Hematopoietic multipotent progenitor cell treated with erythropoietin and hydrocortisone succinate and interleukin-3 and kit ligand, for 15 days (in vitro differentiated cells): Measurements from ENCODE around the gene SYNGR3.
"Not testable (repeated sequence)": the region's sequence is repeated elsewhere in the genome, so short reads cannot be mapped to it uniquely, and the experiment has no call there.

Source experiments
- DNase-seq: peaks from one replicate; pipeline ENCODE4 v3.0.0-alpha.2; 2015; ENCODE audit warnings: low spot score

Gene SYNGR3

GRCh38 chr16:1989209-1990100 is at the start of gene SYNGR3:
Gene SYNGR3 (plus strand): TSS chr16:1989970. CDS start chr16:1990103, 133 bp downstream.
- DNase-seq: no peak

GRCh38 chr16:1940273-1941161 is 49.3 kb upstream of the SYNGR3 start:
- no peak for DNase-seq

GRCh38 chr16:1941162-1942046 is 48.4 kb upstream of the SYNGR3 start:
- no peak for DNase-seq

GRCh38 chr16:1942047-1942809 is 47.5 kb upstream of the SYNGR3 start:
- DNase-seq: no peak

- peak; percentile 97 for DNase-seq
Measured at GRCh38 chr16:1942810-1943726, 46.7 kb upstream of the SYNGR3 start, which contains the start of gene MSRB1. Gene MSRB1 (minus strand): TSS chr16:1943199. CDS start chr16:1943156, 43 bp downstream.

GRCh38 chr16:1944612-1945199 is 45.1 kb upstream of the SYNGR3 start:
- no peak for DNase-seq

- no peak for DNase-seq
Measured at GRCh38 chr16:1945559-1946391, 44.0 kb upstream of the SYNGR3 start.

GRCh38 chr16:1946495-1947368 is 43.0 kb upstream of the SYNGR3 start:
- no peak for DNase-seq

GRCh38 chr16:1947369-1947670 is 42.5 kb upstream of the SYNGR3 start:
- no peak for DNase-seq

GRCh38 chr16:1949507-1949906 is 40.3 kb upstream of the SYNGR3 start:
- DNase-seq: no peak

GRCh38 chr16:1950047-1950446 is 39.7 kb upstream of the SYNGR3 start:
- no peak for DNase-seq

- DNase-seq: no peak
Measured at GRCh38 chr16:1950559-1950958, 39.2 kb upstream of the SYNGR3 start.

GRCh38 chr16:1953734-1954133 is 36.0 kb upstream of the SYNGR3 start:
- no peak for DNase-seq

- DNase-seq: not testable (repeated sequence)
Measured at GRCh38 chr16:1957434-1958142, 32.2 kb upstream of the SYNGR3 start.

GRCh38 chr16:1958143-1958491 is 31.7 kb upstream of the SYNGR3 start:
- DNase-seq: not testable (repeated sequence)

GRCh38 chr16:1958715-1959268 is 31.0 kb upstream of the SYNGR3 start:
- no peak for DNase-seq
